HG03469 (cell line): ENCODE data around the gene ECT2.
A peak's percentile ranks its signal among the peaks of the same experiment; 100 is the strongest.
"Not testable (repeated sequence)": the region's sequence is repeated elsewhere in the genome, so short reads cannot be mapped to it uniquely, and the experiment has no call there.

Experiments
- ATAC-seq: cut with Tn5 transposase; IDR thresholded peaks from one replicate; pipeline ENCODE4 v1.9.1; 2021; ENCODE audit warnings: mild to moderate bottlenecking, moderate library complexity, moderate number of reproducible peaks; ENCODE audit not compliant: unreplicated experiment

The ECT2 gene

GRCh38 chr3:172808969-172809546 is 58.5 kb downstream of the ECT2 start:
- no peak for ATAC-seq

- no peak for ATAC-seq
Observed at GRCh38 chr3:172811099-172811498, 60.6 kb downstream of the ECT2 start.

GRCh38 chr3:172813462-172813861 is 62.9 kb downstream of the ECT2 start:
- ATAC-seq, result no peak

- ATAC-seq, result no peak
Observed at GRCh38 chr3:172814738-172815137, 64.2 kb downstream of the ECT2 start.

- ATAC-seq, result no peak
Observed at GRCh38 chr3:172815857-172816256, 65.3 kb downstream of the ECT2 start.

GRCh38 chr3:172816281-172816680 is 65.8 kb downstream of the ECT2 start:
- no peak for ATAC-seq

GRCh38 chr3:172816968-172817367 is 66.4 kb downstream of the ECT2 start:
- no peak for ATAC-seq

GRCh38 chr3:172820492-172820891 is 70.0 kb downstream of the ECT2 start:
- no peak for ATAC-seq

GRCh38 chr3:172824229-172824628 is 73.7 kb downstream of the ECT2 start:
- no peak for ATAC-seq

- not testable (repeated sequence) for ATAC-seq
Observed at GRCh38 chr3:172827231-172827630, 76.7 kb downstream of the ECT2 start.

GRCh38 chr3:172832983-172833382 is 82.5 kb downstream of the ECT2 start:
- no peak for ATAC-seq

- ATAC-seq, result peak; percentile 80
Observed at GRCh38 chr3:172836390-172836997, 86.0 kb downstream of the ECT2 start.

- ATAC-seq, result no peak
Observed at GRCh38 chr3:172839679-172840078, 89.2 kb downstream of the ECT2 start.

- no peak for ATAC-seq
Observed at GRCh38 chr3:172840463-172840862, 89.9 kb downstream of the ECT2 start.

- no peak for ATAC-seq
Observed at GRCh38 chr3:172840913-172841312, 90.4 kb downstream of the ECT2 start.

- ATAC-seq, result no peak
Observed at GRCh38 chr3:172844428-172844827, 93.9 kb downstream of the ECT2 start.

- ATAC-seq, result peak; percentile 73
Observed at GRCh38 chr3:172846103-172846561, 95.6 kb downstream of the ECT2 start.

- ATAC-seq, result no peak
Observed at GRCh38 chr3:172846706-172847105, 96.2 kb downstream of the ECT2 start.

- no peak for ATAC-seq
Observed at GRCh38 chr3:172847292-172847691, 96.8 kb downstream of the ECT2 start.

- no peak for ATAC-seq
Observed at GRCh38 chr3:172848910-172849309, 98.4 kb downstream of the ECT2 start.

GRCh38 chr3:172853005-172853404 is 102.5 kb downstream of the ECT2 start:
- no peak for ATAC-seq

- no peak for ATAC-seq
Observed at GRCh38 chr3:172853921-172854666, 103.6 kb downstream of the ECT2 start.
